GM19438 (cell line): ENCODE results near the gene PSTPIP2.
"Not testable (repeated sequence)": the region's sequence is repeated elsewhere in the genome, so short reads cannot be mapped to it uniquely, and the experiment has no call there.

ENCODE experiments used
- ATAC-seq: cut with Tn5 transposase; IDR thresholded peaks from one replicate; pipeline ENCODE4 v1.9.1; 2021; ENCODE audit warnings: low read depth; ENCODE audit not compliant: unreplicated experiment

The PSTPIP2 gene

DNA sequence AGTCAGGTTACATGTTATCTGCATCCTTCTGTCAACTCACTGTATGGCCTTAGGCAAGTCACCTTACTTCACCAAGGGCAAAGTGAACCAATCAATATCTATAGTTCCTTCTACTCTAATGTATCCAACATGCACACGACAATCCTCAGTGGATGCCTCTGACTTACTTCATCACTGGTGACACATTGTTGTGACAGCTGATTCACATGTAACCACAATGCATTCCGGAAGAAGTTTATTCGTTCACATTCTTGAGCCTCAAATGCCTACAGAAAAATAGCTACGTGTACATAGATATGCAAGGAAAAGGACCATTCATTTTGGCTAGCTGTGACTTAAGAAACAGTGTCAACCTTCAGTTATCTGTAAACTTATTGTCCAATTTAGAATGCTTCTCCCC, 78.6 kb downstream of the PSTPIP2 start:
- no peak for ATAC-seq

DNA sequence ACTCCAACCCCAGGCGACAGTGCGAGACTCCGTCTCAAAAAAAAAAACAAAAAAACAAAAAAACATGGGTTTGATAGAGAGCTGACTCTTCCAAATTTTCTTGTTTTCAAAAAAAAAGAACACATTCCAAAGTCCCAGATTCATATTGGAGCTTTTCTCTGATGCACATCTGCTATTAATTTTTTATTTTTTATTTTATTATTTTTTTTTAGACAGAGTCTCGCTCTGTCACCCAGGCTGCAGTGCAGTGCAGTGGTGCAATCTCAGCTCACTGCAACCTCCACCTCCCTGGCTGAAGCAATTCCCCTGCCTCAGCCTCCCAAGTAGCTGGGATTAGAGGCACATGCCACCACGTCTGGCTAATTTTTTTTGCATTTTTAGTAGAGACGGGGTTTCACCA, 79.5 kb downstream of the PSTPIP2 start:
- ATAC-seq, result not testable (repeated sequence)

- ATAC-seq, result no peak
Observed at GRCh38 chr18:45991788-45992187, 80.3 kb downstream of the PSTPIP2 start.

DNA sequence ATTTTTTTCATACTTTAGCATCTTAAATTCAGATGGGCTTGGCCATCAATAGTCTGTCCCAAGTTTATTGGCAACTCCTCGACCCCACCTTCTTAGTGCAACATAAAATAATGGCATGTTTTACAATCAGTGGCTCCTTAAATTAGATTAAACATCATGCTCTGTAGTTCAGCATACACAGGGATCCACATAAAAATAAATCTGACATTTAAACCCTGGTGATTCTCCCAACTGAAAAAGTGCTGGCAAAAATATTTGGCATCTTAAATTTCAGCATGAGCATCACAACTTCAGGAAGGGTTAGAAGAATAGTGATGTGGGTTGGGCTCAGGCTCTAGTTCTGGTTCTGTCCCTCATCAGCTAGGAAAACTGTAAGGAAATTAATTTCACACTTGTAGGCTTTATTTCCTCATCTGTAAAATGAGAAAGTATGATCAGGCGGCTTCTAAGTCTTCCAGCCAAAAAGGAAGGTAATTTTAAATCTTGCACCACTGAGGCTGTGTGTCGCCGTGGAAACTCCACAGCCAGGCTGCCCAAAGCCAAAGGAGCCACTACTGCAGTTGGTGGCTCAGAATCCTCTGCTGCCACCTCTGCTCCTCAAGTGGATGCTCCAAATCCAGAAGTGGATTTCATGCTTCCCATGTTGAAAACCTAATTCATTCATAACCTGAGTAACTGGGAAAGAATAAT, 87.4 kb downstream of the PSTPIP2 start:
- no peak for ATAC-seq

- ATAC-seq, result no peak
Observed at GRCh38 chr18:45981821-45982220, 90.2 kb downstream of the PSTPIP2 start.

DNA sequence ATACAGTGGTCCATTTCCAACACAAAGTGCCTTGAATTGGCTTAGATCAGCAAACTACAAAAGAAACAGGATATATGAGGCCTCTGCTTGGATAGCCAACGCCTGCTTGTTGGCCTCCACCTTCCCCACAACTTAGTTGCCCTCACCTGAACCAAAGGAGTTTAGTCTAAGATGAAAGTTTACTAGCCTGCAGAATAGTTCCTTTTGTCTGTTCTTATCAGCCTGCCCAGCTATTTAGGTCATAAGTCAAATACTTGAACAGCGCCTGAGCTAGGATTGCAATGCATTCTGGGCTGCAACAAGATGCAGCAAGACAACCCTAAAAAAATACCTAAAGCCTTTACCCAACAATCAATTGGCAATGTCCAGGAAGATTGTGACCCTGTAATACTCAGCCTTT, 91.8 kb downstream of the PSTPIP2 start:
- no peak for ATAC-seq

- ATAC-seq, result no peak
Observed at GRCh38 chr18:45978084-45978483, 94.0 kb downstream of the PSTPIP2 start.

DNA sequence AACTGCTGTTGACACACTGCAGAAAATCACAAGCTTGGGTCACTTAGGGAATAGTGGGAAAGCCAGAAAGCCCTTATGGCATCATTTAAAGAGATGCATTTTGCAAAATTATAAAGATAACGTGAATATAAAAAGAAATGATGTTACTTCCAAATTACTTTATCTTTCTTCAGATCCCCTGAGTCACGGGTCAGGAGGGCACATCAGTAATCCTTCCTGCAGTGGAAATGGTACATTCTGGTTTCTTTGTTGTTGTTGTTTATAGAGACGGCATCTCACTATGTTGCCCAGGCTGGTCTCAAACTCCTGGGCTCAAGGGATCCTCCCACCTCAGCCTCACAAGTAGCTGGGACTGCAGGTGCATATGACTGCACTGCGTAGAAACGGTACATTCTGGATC, 95.1 kb downstream of the PSTPIP2 start:
- ATAC-seq, result no peak

DNA sequence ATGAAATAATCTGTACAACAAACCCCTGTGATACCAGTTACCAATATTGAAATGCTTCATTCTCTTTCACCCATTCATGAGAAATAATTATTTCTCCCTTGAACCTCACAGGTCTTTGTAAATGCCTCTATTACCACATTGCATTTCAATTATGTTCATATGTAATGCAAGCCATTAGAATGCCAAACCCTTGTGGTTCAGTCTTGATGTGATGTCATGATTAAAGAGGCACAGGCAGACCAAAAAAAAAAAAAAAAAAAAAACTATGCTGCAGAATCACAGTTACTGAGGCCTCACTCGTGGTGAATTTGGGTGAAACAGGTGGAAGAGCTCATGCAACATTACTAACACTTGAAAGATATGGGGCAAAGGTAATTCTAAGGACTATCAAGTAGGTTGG, 95.5 kb downstream of the PSTPIP2 start:
- ATAC-seq, result no peak

DNA sequence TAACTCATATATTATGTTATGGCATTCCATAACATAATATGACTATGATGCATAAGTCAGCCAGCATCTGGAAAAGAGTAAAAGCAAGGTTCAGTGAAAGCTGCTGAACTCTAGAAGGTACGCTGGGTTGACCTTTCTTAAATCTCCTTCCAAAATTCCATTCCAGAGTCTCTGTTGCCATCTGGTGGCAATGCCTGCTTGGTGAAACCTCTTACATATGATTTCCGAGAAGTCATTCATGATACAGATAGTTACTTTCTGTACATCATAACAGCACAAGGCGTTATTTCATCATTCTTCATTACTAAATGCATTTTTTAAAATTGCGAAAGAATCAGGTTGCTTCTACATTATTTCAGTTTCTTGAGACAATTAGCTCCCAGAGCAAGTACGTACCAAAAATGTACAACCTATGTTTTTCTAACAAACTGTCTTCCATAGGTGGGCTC, 97.9 kb downstream of the PSTPIP2 start:
- no peak for ATAC-seq

DNA sequence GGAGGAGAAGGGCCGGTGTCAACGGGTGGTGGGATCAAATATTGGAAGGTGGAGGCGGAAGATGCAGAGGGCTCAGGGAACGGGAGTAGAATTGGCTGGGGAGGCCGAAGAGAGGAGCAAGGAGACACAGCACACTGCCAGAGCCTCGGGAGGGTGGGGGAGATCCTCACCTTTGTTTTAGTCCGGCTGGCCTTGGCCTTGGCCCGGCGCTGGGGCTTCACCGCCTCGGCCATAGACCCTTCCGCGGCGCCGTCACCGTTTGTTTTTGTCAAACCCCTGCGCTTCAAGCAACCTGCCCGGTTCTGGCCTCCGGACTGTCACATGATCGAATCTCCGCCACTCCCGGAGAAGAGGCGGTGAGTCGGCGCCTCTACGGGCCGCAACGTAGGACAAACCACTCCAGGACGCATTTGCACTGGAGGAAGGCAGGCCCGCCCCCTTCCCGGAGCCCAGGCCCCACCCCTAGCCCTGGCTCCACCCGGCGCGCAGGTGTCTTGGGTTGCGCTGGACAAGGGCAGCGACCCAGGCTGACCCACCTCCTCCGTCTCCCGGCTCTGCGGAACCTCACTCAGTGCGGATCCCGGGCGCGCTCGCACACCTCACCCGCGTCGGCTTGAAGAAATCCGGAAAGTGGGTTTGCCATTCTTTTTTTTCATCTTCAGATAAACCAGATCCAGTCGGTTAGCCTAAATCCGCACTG, 104.9 kb downstream of the PSTPIP2 start, which contains the start of gene EPG5:
Gene EPG5 (minus strand): TSS at position 323 of the 700 bp plus-strand sequence. CDS start 90 bp downstream, at position 233.
- ATAC-seq, result peak; percentile 97

DNA sequence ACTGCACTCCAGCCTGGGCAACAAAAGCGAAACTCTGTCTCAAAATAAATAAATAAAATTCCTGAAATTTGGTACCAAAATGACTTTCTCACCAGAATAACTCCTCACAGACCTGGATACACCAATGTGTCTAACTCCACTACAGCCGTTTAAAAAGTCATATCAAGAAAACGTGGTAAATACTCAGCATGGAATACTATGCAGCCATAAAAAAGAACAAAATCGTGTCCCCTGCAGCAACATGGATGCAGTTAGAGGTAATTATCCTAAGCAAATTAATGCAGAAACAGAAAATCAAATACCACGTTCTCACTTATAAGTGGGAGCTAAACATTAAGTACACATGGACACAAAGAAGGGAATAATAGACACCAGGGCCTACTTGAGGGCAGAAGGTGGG, 107.1 kb downstream of the PSTPIP2 start:
- not testable (repeated sequence) for ATAC-seq

GRCh38 chr18:45962866-45963265, 109.2 kb downstream of the PSTPIP2 start:
- ATAC-seq, result no peak

DNA sequence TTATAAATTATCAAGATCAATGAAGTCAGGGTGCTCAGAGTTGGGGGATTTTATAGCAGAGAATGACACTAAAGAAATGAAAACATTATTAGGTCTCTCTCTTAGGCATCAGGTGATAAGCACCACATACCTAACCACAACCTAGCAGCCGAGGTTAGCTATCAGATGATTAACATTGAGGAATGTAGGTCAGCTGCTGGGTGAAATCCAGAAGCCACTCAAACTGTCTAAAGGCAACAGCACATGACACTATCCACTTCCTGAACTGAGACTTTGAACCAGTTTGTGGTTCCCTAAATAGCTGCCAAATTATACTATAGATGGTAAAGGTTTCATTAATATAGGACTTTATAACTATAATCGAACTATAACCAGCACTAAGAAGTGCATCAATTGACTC, 109.6 kb downstream of the PSTPIP2 start:
- no peak for ATAC-seq

GRCh38 chr18:45959484-45959883, 112.6 kb downstream of the PSTPIP2 start:
- not testable (repeated sequence) for ATAC-seq

GRCh38 chr18:45958730-45959129, 113.3 kb downstream of the PSTPIP2 start:
- no peak for ATAC-seq

DNA sequence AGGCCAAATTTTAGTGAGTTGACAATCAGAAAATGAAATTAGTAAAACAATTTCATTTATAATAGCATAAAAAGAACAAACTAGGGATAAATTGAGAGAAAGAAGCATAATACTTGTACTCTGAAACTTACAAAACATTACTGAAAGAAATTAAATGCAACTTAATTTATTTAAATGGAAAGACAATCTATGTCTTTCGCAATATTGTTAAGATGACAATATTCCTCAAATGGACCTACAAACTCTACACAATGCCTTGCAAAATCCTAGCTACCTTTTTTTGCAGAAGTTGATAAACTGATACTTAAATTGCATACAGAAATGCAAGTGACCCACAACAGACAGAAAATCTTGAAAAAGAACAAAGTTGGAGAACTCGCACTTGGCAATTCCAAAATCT, 114.0 kb downstream of the PSTPIP2 start:
- ATAC-seq, result no peak

- no peak for ATAC-seq
Observed at GRCh38 chr18:45957100-45957499, 115.0 kb downstream of the PSTPIP2 start.

DNA sequence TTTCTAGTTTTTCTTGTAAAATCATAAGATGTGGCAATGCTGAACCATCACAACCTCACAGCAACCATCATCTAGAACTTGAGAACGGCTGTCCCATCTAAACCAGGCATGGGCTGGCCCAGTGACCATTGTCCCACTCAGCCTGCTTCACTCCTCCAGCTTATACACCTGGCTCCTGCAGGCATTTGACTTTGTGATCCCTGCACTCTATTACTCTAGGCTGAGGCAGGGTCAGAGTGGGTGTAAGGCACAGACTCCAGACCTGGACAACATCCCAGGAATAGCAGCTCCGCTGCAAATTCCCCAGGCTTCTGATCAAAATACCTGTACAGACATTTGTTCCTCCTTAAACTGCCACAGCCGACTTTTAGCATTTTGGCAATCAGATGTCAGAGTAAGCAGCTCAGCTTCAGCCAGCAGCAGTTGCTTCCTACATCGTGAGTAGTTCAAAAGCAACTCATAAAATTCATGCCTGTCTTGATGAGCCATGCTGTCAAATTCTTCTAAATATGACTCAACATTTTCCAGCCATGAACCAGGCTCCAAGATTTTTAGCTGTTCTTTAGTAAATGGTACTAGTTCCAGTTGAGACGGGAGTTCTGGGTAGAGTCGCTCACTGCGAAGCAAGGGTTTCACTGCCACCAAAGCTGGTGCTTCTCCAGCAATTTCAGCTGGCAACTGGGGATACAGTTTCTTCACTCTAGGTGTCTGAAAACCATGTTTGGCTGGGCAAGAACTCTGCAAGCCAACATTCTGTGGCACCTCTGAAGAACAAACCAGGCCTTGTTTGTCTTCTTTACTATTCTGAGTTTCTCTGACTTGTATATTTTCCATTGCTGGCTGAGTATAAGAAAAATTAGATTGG, 117.8 kb downstream of the PSTPIP2 start:
- no peak for ATAC-seq

DNA sequence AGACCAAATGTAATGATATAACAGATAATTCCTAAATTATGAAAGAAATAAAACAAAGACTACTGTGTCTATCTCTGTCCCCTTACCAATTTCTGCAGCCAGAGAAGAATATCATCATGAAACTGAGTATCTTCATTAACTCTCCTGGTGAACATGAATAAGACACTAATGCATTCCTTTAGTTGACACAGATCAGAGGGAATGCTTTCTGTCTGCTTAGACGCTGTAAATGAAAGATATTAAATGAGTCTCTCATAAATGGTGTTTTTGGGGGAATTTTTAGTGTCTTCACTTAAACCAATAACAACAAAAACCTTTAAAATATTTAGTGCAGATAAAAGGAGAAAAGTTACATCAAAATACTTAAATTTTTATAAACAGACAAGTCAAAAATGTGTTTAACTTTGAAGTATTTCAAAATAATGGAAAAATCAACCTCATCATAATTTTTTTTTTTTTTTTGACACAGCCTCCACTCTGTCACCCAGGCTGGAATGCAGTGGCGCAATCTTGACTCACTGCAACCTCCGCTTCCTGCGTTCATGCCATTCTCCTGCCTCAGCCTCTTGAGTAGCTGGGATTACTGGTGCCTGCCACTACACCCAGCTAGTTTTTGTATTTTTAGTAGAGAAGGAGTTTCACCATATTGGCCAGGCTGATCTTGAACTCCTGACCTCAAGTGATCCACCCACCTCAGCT, 120.9 kb downstream of the PSTPIP2 start:
- no peak for ATAC-seq

GRCh38 chr18:45945669-45946068, 126.4 kb downstream of the PSTPIP2 start:
- ATAC-seq, result no peak
